Activated CD4-positive, alpha-beta T cell treated with anti-CD3 and anti-CD28 coated beads, Interleukin-2, Interleukin-6, amounts not matched to agents 100 ng/mL and 50 ng/mL, durations not matched to agents 16 hours and 8 hours (primary cell): ENCODE measurements around the gene ERO1B.

ENCODE experiments used
- DNase-seq: peaks from one replicate; pipeline ENCODE4 v3.0.0-alpha.2; 2020

ERO1B gene

GRCh38 chr1:236176337-236177336, 105.1 kb downstream of the ERO1B start:
- no peak for DNase-seq

DNA sequence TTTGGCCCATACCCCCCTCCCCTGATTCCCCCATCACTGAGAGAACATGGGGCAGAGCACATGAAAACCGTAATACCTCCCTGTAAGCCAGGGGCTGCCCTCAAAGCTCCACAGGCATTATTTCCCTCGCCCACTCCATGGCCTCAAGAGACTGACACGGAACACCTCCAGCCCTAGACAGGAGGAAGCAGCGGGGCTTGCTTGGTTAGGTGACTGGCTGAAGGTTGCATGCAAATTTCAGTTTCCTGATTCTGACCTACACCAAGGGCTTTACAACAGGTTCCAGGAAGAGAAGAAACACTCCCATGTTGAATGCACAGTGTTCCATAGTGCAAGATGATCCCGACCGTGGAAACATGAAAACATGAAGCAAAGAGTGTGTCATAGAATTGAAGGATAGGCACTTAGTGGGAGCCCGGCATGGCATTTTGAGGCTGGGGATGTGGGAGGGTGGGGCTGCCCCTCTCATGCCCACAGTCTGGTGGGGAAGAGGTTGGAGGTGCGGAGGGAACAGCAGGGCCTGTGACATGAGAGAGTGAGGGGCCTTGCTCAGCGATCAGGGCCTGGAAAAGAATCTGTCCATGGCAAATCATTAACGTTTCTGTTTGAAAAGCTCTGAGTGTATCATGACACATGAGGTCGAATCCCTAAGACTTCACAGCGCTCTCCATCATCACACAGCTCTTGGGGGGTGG, 106.0 kb downstream of the ERO1B start:
- DNase-seq, result no peak

DNA sequence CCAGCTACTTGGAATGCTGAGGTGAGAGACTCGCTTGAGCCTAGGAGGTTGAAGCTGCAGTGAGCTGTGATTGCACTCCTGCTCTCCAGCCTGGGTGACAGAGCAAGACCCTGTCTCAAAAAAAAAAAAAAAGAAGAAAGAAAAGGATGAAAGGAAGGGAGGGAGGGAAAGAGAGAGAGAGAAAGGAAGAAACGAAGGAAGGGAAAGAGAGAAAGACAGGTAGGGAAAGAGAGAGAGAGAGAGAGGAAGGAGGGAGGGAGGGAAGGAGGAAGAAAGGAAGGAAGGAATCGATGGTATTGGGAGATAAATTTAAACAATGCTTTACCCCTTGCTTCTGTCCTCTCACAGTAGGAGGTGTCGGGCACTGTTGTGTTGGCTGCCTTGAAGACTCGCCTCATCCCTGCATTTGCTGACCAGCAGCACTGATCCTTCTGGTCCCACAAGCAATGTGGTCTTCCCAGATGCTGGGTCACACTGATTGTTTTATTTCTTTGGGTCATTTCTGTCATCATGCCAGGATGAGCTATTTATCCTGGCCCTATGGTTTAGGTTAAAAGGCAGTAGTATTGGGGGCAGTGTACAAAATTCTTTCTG, 108.5 kb downstream of the ERO1B start:
- DNase-seq, result no peak

GRCh38 chr1:236172041-236172579, 109.6 kb downstream of the ERO1B start:
- DNase-seq, result no peak

DNA sequence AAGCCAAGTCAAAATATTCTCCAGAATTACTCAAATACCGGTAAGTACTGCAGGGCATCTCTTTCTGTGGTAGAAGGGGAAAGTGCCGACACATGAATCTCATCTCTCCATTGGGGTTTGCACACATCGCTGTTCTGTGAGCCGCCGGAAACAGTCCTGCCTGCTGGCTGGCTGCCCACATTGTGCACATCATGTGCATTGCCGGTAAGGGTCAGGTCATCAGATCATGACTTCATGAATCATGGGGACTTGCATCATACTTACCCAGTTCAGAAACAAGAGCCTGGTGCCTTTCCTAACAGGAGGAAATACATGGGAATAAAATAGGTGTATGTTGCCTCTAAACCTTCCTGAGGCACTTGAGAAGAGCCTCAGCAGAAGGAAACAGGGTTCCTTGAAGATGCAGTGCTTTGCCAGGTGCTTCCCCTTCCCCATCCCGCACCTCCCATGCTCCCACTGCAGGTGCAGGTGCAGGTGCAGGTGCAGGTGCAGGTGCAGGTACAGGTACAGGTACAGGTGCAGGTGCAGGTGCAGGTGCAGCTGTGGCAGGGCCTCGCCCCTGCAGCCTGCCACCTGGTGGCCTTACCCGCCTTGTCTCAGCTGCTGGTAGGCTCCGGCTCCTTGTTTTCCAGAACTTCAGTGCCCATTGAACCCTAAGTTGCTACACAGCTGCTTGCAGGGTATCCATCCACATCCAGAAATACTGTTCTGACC, 112.9 kb downstream of the ERO1B start:
- peak; percentile 36 for DNase-seq

DNA sequence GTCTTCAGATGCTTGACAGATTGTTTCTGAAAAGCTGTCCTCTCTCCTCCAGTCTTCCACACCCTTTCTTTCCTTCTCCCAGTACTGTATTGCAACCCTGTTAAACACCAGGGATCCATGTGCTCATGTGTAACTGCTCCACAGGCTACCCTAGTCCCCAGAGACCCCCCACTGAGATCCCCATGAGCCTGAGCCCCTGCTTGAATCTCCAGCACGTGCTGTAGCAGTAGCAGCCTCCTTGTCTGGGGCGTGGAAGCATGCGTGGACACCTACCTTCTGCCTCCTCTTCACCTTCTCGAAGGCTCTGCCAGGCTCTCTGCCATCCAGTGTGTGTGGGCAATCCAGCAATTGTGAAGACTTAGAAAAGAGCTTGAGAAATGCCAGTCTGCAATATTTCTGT, 114.2 kb downstream of the ERO1B start:
- no peak for DNase-seq

GRCh38 chr1:236167154-236167553, 114.6 kb downstream of the ERO1B start:
- DNase-seq, result no peak

DNA sequence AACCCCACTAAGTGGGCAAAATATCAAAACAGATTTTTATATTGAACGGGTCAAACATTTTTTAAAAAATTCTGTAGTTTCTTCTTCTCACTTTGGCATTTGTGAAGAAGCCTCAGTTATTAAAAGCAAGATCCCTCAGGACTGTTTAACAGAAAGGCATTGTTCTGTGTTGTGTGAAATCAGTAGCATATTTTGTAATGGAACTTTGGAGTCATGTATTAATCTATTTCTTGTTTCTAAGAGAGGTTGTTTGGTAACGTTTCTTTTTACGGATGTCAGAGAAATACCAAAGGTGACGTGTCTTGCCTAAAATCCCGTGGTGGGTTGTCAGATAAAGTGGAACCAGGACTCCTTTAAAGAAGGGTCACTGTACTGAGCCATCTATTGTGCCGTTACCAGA, 115.7 kb downstream of the ERO1B start:
- no peak for DNase-seq
